GM19240 (cell line): Measurements from ENCODE around the gene SUSD4.

Experiments used
- DNase-seq: peaks from one replicate; pipeline ENCODE4 v3.0.0; 2011; ENCODE audit warnings: low spot score; ENCODE audit not compliant: insufficient read length

SUSD4 gene

DNA sequence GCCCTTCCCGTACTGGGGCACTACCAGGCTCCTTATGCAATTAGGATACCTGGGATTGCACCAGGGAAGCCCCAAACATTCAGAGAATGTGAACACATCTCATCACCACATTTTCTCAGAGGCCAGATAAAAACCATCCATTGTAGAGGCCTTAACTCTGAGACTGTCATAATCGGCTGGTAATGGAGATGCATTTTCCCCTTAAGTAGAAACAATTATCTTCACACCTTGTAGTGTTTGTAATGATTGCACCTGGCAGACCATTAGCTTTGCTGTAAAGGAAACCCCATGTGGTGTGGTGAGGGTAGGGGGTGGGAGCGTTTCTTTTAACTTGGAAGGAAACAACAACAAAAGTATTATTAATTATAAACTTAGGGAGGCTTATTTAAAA, 131.0 kb downstream of the SUSD4 start:
- no peak for DNase-seq

DNA sequence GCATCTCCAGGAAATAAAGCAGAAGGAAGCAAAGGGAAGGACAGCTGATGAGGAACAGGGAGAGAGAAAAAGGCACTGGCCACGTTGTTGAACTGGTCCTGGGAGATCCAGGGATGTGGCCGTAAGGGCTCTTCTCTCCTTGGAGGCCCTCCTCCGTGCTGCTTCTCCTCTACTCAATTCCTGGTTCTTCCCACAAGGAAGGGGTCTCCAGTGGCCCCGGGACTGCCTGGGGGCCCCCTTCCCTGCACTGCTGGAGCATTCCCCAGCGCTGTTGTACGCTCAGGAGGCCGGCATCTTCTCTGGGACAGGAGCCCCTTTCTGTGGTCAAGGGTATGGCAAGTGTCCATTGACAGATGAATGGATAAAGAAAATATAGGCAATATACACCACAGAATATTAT, 132.4 kb downstream of the SUSD4 start:
- no peak for DNase-seq

DNA sequence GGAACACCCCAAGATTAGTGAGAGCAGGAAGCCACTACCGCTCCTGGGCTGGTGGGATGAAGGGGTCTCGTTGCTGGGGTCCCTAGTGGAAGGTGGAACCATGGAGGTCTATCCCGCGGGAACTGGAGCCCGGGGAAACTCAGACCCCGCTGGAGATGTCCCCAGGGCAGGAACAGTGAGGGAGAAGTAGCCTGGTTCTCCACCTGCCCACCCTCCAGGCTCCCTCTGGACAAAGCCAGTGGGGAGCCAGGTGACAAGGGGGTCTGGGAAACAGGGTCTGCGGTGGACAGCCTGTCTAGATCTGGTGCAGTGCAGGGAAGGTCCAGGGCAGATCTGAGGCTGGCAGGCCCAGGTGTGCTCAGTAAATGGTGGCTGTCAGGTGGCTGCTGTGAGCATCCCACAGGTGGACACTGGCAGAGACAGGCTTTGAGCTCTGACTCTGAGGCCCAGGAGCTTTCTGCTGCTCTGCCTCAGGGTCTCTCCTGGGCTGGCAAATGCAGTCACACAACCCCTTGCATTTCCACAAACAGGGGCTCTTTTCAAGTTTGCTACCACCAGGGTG, 132.9 kb downstream of the SUSD4 start:
- DNase-seq = no peak

DNA sequence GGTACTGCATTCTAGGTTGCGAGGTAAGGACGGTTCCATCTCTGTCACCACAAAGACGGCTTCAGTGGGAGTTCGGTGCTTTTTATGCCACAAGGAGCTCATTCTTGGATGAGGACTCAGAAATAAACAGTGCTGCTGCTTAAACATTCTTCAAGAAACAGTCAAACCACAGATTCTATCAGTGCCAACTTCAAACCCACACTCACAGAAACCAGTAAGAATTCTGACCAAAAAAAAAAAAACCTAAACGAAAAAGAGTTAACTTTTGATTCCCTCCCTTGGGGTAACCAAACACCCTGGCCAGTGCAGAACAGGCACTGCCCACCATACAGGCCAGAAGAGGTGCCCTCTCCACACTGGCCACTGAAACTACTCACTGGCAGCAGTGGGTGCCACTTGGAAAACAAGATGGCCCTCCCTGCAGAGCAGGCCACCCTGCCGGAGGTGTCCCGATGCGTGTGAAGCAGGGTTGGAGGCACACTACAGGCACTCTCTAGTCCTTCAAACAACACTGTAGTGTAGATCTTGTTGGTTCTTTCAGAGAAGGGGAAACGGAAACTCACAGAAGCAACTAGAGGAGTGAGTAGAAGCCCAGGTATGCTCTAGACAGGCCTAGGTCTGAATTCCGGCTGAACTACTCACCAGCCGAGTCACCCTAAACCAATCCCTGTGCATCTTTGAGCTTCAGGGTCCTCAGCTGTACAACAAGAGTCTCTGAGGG, 133.7 kb downstream of the SUSD4 start:
- no peak for DNase-seq

DNA sequence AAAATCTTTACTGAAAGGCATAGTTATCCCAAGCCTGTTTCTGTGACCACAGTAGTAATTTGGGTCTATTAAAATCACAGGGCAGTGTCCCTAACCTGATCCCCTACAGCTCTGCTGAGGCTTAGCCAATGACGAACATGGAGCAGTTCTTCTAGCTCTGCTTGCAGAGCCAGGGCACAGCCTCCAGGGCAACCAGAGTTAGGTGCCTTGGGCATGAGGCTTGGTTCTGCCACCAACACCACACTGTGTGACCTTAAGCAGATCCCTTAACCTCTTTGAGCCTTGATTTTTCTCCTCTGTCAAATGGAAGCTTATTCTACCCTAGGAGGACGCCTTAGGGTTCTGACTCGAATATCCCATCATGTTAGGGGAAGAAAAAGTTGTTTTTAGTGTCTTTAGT, 134.2 kb downstream of the SUSD4 start:
- no peak for DNase-seq

DNA sequence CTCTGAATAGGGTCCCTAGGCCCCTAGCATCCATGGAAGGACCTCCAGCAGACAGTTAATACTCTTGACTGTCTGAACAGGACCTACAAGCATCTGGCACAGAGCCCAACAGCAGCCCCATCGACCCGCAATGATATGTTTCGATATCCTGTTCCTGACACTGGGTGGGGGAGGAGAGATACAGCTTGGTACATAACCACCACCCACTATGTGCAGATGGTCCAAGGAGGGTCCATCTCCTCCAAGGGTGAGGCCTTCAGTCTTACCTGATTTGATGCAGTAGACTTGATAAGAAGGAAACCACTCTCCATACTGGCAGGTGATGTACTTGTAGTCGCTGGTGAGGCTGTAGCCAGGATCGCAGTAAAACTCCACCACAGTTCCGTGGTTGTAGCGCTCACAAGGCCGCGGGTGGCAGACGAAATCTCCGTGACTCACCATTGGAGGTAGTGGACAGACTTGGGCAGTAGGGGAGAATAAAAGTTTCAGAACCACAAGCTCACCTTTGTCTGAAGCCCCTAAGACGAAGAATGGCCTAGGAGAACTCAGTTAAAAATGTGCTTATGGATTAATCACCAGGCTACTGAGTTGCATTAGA, 134.9 kb downstream of the SUSD4 start:
- no peak for DNase-seq

DNA sequence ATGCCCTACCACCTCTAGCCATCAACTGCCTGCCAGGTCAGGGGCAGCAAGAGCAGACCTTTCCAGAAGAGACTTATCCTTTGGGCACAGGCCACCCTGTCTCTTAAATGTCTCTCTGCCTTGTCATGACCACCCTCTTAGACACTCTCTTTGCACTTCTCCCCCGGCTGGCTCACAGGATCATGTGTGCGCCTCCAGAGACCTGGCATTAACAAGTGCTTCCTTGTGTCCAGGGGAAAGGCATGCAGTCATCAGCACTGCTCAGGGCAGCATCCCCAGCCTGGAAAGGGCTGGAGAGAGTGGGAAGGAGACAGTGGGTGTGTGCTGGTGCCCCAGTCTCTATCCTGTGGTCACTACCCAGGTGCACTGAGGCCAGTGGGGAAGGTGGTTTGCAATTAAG, 135.8 kb downstream of the SUSD4 start:
- DNase-seq = no peak

DNA sequence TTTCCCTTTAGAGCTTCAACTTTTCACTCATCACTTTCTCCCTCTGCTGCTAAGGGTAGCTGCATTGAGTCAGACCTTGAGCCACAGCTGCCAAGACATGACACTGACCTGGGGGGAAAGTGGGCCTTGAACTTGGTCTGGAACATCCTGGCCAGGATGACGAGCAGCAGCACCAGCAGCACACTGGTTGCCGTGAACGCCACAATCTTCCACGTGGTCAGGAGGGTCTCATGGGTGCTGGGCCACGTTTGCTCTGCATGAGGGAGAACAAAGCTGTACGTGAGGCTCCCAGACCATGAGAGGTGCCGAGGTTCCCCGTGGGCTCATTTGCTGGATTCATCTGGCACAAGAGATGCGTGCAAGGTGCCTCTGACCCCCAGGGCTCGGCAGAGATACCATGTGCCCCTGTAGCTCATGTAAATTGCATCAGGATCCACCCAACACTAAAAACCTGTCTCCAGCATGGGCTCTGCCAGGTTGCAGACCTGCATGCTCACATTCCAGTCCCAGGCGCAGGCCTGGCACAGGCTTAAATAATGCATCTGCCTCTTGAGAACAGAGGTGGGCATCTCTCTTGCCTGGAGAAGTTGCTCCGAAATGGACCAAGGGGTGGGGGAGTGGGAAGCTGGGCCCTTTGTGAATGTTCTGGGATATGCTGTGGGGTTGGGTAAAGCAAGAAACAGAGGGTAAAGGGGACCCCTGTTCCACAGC, 136.3 kb downstream of the SUSD4 start:
- DNase-seq = no peak

DNA sequence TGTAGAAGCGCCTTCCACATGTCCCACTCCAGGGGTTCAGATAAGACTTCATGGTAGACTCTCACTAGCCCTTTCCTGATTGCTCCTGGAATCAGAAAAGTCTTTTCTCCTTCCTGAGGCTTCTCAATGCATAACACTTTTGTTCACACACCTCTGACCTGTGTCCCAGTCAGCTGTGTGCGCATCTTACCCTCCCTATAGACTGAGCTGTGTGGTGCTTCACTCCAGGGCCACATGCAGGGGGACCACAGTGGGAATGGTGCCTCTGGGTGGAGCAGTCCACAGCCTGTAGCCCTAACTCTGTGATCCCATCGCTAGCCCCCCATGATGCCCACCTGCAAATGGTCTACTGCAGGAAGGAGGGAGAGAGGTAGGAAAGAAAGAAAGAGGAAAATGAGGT, 136.9 kb downstream of the SUSD4 start:
- DNase-seq = no peak

DNA sequence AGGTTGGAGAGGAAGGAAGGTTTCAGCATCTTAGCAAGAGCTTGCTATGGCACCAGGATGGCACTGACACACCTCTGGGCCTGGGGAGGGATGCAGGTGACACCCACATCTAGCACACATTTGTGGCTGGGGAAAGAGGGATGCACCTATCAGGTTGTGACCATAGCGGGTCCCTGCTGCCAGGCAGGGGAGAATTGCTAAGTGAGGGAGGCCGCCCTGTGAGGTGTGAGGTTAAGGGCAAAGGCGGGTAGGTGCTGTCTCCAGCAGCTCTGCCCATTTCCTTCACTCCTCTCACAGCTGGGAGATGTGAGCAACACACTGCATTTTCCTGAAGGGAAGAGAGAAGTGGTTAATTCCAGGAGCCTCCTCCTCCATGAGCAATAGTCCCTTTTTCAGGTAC, 137.7 kb downstream of the SUSD4 start:
- DNase-seq = no peak

DNA sequence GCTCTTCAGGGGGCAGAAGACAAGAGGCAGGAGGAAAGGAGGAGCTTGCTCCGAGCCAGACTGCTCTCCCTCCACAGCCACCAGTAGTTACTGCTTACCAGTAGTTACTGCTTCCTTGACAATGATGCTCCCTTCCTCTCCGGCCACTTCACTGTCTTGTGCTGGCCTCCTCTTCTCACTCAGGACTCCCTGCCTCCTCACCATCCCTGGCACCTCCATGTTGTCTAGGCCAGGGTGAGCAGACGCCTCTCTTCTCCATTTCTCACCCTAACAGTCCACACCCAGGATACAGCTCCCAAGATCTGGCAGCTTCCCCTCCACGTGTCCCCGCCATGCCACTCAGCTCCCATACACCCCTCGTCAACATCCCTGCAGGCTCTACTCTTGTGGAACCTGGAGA, 138.5 kb downstream of the SUSD4 start:
- no peak for DNase-seq

DNA sequence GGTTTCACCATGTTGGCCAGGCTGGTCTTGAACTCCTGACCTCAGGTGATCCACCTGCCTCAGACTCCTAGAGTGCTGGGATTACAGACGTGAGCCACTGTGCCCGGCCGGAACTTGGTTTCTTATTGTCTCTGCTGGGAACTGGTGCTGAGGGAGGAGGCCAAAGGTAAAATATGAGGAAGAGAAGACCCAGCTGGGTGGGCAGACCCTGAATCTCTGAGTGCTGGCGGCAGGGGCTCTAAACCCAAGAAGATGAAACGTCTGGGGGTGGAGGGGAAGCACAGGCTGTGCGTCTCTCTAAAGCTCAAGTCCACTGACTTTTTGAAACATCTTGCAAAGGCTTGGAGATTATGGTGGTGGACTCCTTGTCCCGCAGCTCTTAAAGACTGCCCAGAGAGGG, 138.9 kb downstream of the SUSD4 start:
- DNase-seq = no peak

DNA sequence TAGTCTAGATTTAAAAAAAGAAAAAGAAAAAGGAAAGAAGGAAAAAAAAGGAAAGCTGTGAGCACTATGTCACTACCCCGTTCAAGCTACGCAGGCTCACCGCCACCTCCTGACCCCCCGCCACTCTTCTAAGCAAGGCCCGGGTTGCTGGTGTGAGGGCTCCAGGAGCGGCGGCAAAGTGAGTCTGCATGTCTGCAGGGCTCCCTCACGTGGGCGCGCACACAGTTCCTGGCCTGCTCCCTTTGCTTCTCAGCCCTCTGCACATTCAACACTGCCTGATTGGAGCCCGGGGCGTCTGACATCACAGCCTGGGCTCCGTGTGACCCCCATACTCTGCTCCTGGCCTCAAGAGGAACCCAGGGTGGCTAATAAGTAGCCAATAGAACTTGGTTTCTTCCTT, 139.5 kb downstream of the SUSD4 start:
- no peak for DNase-seq

DNA sequence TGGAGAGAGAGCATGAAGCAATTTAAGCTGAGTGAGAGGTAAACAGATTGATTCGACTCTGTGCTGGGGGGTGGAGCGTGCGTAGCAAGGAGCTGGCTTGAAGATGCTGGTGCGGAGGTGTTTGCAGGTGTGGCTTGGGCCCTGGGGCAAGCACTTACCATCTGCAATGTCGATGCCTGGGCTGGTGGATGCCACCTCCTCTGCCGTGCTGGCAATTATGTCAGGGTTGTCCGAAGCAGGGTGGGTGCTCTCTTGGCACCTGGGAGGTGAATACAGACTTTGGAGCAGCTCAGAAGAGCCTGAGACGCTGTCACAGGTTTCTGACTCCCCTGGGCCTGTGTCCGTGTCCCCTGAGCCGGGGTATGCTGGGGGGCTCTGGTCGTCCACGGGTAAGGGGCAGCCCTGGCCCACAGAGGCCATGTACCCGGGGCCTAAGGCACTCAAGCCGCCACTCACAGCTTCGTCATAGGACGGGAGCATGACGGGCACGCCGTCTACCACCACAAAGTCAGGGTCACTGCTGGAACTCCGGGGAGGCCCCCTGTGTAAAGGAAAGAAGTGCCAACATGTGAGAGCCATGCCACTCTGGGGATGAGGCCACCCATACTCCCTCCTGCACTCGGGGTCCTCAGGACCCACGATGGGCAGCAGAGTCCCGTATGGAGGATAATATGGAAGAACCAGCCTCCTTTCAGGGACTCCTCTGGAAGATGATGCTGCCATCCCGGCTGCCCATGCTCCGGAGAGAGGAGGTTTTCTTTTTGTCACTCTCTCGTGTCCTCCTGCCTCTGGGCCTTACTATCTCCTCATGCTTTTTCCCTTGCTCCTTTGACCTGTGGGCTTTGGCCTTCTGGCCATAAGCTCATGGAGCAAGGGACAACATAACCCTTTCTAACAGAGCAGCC, 140.6 kb downstream of the SUSD4 start:
- no peak for DNase-seq

DNA sequence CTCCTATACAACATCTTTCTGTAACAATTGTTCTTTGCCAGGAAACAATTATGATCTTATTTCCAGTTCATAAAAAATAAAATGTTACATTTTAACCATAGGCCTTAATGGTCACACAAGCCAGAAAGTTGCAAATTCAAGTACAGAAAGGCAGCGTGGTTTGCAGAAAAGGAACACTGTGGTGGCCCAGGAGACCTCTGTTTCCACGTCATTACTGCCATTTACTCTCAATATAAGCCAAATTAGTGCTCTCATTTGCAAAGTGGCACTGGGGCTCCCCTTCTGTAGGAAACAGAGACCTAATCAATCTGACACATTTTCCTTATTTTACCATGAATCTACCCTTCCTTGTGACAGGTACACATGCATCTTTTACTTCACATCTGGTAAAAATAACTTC, 141.6 kb downstream of the SUSD4 start:
- no peak for DNase-seq

DNA sequence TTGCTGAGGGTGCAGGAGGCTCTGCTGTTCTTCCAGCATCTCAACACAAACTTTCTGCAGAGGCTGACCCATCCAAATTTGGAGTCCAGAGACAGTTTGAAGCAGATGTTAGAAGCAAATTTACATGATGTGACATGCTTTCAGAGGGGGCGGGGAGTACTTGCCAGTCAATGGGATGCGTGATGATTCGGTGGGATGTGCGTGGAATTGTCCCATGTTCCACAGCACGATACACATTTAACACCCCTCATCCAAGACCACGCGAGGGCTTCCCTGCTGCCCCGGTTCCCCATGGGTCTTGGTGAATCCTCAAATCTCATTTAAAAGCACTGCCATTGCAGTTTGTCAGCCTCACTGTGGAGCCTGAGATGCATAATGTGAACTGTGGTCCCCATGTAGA, 142.3 kb downstream of the SUSD4 start:
- DNase-seq = no peak

DNA sequence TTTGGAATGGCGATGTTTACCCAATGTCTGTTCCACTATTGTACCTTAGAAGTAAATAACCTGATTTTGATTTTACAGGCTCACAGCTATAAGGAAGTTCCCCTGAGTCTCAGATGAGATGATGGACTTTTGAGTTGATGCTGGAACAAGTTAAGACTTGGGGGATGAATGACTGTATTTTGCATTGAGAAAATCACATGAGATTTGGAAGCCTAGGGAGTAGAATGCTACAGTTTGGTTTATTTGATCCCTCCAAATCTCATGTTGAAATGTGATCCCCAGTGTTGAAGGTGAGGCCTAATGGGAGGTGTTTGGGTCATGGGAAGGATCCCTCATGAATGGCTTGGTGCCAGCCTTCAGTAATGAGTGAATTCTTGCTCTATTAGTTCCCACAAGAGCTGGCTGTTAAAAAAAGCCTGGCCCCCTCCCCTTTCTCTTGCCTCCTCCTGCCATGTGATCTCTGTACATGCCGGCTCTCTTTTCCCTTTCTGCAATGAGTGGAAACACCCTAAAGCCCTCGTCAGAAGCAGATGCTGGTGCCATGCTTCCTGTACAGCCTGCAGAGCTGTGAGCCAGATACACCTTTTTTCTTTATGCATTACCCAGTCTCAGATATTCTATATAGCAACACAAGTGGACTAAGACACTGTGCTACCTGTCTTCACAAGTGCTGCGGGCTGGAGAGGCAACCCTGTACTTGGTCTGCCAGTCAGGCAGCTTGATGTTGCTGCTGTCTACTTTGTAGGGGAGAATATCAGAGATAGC, 143.9 kb downstream of the SUSD4 start:
- no peak for DNase-seq

DNA sequence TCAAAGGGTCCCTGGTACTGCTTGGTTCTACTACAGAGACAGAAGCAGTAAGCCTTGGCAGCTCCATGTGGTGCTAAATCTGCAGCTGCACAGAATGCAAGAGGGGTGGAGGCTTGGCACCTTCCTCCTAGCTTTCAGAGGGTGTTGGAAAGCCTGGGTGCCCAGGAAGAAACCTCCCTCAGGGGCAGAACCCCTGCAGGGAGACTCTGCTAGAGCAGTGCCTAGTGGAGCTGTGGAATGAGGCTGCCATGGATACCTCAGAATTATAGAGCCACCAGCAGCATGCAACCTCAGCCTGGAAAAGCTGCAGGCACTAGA, 144.7 kb downstream of the SUSD4 start:
- DNase-seq = no peak

DNA sequence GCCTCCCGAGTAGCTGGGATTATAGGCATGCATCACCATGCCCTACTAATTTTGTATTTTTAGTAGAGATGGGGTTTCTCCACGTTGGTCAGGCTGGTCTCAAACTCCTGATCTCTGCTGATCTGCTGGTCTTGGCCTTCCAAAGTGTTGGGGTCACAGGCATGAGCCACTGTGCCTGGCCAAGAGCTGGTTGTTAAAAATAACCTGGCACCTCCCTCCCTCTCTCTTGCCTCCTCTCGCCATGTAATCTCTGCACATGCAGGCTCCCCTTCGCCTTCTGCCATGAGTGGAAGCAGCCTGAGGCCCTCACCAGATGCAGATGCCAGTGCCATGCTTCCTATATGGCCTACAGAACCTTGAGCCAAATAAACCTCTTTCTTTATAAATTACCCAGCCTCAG, 146.2 kb downstream of the SUSD4 start:
- DNase-seq = no peak

DNA sequence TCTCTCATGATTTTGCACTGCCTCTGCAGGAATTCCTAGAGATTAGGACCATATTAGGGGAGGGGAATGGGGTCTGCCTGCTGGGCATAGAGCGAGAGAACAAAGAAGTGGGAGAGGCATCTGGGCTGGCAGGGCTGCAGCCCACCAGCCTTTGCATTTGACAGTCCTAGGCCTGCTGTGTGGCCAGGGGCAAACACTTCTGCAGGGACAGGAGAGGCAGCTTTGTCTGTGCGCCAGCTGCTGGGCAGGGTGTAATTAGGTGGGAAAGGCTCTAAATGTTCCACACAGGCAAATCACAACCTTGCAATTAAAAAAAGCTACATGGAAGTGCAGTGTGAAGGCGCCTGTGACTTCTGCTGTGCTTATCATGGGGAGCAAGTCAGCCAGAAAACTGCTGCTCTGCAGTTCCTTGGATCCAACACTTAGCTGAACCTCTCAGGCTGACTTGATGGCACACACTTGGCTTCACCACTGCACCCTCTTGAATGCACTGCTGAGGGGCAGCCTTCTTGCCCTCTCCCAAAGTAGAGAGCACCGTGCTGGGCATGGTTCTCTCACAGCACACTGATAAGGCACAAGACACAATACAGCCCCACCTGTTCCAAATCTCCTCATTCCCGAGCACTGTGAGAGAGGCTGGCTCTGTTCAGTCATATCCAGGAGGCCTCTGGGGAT, 147.3 kb downstream of the SUSD4 start:
- no peak for DNase-seq
